ENCODE data around the gene PACS2. TPM values are rescaled to one million over a fixed set of nuclear protein-coding genes. Genes with fewer than 3 reads are reported as not detected.
A peak's percentile ranks its signal among the peaks of the same experiment; 100 is the strongest.

Gene PACS2
- total RNA-seq, 2 experiments from 2014 or later, result 25.1 to 29.6 TPM

GRCh38 chr14:105411017-105411941 lies 96.7 kb downstream of the PACS2 start:
- Mint-ChIP-seq H3K9me3 (no peaks in the 10 kb centered on the region), H3K27me3 (ENCODE audit: low read depth) (peaks cover 12% of the 10 kb centered on the region), H3K27ac (no peak overlapping the region), H3K36me3 (ENCODE audit: low read depth) (no peaks in the 10 kb centered on the region), H3K4me3 (peak overlapping the region; percentile 32), H3K4me1 (ENCODE audit: low read depth) (peaks cover 4% of the 10 kb centered on the region)
- intact Hi-C loops (cut with micrococcal nuclease), result no loop called here
- CTCF ChIA-PET, result interaction anchor here (1.0 to 1.1 kb wide), 3 partner anchors 13 to 69 kb away, joined by 3 read pairs; partner anchors contain the start of gene TEX22
- DNase-seq, result no peak

- Mint-ChIP-seq H3K9me3 (no peaks in the 10 kb centered on the region), H3K36me3 (ENCODE audit: low read depth) (peaks cover 2% of the 10 kb centered on the region), H3K27ac (no peak overlapping the region), H3K4me1 (ENCODE audit: low read depth) (peaks cover 4% of the 10 kb centered on the region), H3K4me3 (no peak overlapping the region), H3K27me3 (ENCODE audit: low read depth) (peaks cover 12% of the 10 kb centered on the region)
- intact Hi-C loops (cut with micrococcal nuclease), result no loop called here
- no peak for DNase-seq
- CTCF ChIA-PET, result interaction anchor here (1.1 kb wide), 1 partner anchor 41 kb away, joined by 3 read pairs; no protein-coding TSS in a partner anchor
Measured at GRCh38 chr14:105411985-105412770, 97.6 kb downstream of the PACS2 start.

DNA sequence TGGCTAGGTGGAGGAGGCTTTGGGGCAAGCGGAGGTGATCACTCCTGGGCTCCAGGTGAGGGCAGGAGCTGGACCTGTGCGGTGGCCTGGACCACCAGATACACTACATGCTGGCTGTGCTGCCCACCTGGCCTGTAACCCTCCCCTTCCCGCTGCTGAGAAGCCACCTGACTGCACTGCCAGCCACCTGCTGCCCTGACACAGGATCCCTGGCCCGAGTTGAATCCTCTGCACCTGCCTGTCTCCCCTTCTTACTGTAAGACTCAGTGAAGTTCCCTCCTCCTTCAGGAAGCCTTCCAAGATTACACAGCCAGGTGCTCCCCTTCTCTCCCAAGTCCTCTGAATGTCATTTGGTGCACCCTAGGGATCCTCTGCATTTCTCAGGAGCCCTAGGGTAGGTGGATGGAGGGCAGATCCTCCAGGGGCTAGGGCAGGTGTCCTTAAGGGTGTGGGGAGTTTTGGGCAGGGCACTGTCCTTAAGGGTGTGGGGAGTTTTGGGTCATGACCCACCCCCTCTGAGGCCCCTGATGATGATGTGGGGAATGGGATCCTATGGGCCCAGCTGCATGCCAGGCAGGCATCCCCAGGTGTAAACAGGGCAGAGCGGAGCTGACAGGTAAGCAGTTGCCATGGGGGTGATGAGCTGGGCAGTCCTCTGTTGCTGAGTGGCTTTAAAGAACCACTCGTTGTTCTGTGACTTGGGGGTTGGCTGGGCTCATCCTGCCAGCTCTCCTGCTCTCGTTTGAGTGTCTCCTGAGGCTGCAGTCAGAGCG lies 98.4 kb downstream of the PACS2 start:
- H3K9me3 Mint-ChIP-seq, result no peaks in the 10 kb centered on the region
- no peak for DNase-seq
- CTCF ChIA-PET, result interaction anchor here (1.6 kb wide), 1 partner anchor 9 kb away, joined by 7 read pairs; no protein-coding TSS in a partner anchor
- peaks cover 12% of the 10 kb centered on the region for H3K27me3 Mint-ChIP-seq (ENCODE audit: low read depth)
- H3K4me3 Mint-ChIP-seq, result no peak overlapping the region
- H3K36me3 Mint-ChIP-seq (ENCODE audit: low read depth), result peaks cover 2% of the 10 kb centered on the region
- no peak overlapping the region for H3K27ac Mint-ChIP-seq
- peaks cover 4% of the 10 kb centered on the region for H3K4me1 Mint-ChIP-seq (ENCODE audit: low read depth)
- intact Hi-C loops (cut with micrococcal nuclease), result no loop called here

DNA sequence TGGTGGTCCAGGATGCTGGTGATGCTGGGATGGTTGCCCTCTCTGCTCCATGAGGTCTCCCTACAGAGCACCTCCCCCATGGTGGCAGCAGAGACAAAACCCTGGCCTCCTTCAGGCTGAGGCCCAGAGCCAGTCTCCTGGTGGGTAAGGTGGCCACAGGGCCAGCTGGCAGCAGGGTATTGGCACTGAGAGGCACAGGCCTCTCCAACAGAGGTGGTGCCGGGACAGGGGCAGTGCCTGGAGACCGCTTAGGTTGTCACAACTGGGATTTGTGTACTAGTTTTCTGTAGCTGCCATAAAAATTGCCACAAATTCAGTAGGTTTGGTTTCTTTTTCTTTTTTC lies 99.0 kb downstream of the PACS2 start:
- no peak overlapping the region for H3K27ac Mint-ChIP-seq
- intact Hi-C loops (cut with micrococcal nuclease), result no loop called here
- H3K4me1 Mint-ChIP-seq (ENCODE audit: low read depth), result peaks cover 4% of the 10 kb centered on the region
- H3K9me3 Mint-ChIP-seq, result no peaks in the 10 kb centered on the region
- DNase-seq, result no peak
- CTCF ChIA-PET, result interaction anchor here (1.1 to 1.6 kb wide), 2 partner anchors 9 to 76 kb away, joined by 3 to 7 read pairs; no protein-coding TSS in a partner anchor
- peaks cover 2% of the 10 kb centered on the region for H3K36me3 Mint-ChIP-seq (ENCODE audit: low read depth)
- peaks cover 12% of the 10 kb centered on the region for H3K27me3 Mint-ChIP-seq (ENCODE audit: low read depth)
- no peak overlapping the region for H3K4me3 Mint-ChIP-seq

GRCh38 chr14:105414456-105415371 lies 100.2 kb downstream of the PACS2 start:
- H3K27ac Mint-ChIP-seq, result no peak overlapping the region
- H3K27me3 Mint-ChIP-seq (ENCODE audit: low read depth), result peaks cover 12% of the 10 kb centered on the region

DNA sequence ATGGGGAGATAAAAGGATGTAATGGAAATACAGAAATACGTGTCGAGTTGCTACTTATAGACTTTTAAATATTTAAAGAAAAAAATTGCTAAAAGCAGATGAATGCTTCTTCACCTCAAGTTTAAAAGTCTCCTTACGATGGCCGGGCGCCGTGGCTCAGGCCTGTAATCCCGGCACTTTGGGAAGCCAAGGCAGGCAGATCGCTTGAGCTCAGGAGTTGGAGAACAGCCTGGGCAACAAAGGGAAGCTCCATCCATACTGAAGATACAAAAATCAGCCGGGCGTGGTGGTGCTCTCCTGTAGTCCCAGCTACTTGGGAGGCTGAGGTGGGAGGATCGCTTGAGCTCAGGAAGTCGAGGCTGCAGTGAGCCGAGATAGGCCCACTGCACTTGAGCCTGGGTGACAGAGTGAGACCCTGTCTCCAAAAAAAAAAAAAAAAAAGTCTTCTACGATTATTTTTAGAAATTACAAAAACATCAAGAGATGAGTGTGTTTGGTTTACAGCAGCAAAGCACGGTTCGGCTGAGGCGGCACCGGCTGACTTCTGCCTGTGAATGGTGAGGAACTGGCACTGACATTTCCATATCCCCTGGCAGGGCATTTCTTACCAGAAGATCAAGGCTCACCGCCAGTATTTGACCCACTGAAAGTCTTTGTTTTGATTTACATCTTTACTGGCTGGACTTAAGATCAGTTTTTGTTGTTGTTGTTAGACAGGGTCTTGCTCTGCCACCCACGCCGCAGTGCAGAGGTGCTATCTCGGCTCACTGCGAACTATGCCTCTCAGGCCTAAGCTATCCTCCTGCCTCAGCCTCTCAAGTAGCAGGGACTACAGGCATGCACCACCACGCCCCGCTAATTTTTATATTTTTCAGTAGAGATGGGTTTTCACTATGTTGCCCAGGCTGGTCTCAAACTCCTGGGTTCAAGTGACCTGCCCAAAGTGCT lies 101.2 kb downstream of the PACS2 start:
- H3K36me3 Mint-ChIP-seq (ENCODE audit: low read depth), result peaks cover 3% of the 10 kb centered on the region
- peak overlapping the region; percentile 64 for H3K4me3 Mint-ChIP-seq
- intact Hi-C loops (cut with micrococcal nuclease), result loop anchor here (2.0 kb wide), 2 partner anchors 17 to 75 kb away; partner anchors contain the start of genes TEDC1 and TEX22
- peaks cover 10% of the 10 kb centered on the region for H3K4me1 Mint-ChIP-seq (ENCODE audit: low read depth)
- CTCF ChIA-PET, result interaction anchor here (0.7 to 1.4 kb wide), 4 partner anchors 19 to 74 kb away, joined by 3 to 5 read pairs (median 3); no protein-coding TSS in a partner anchor
- H3K9me3 Mint-ChIP-seq, result no peaks in the 10 kb centered on the region
- peaks cover 11% of the 10 kb centered on the region for H3K27me3 Mint-ChIP-seq (ENCODE audit: low read depth)
- no peak for DNase-seq
- no peak overlapping the region for H3K27ac Mint-ChIP-seq

More at GRCh38 chr14:105414456-105415371, 100.2 kb downstream of the PACS2 start:
- Mint-ChIP-seq H3K36me3 (ENCODE audit: low read depth) (peaks cover 2% of the 10 kb centered on the region), H3K9me3 (no peaks in the 10 kb centered on the region), H3K4me3 (peak overlapping the region; percentile 64), H3K4me1 (ENCODE audit: low read depth) (peaks cover 9% of the 10 kb centered on the region)
- peak; percentile 65 for DNase-seq
- intact Hi-C loops (cut with micrococcal nuclease), result loop anchor here (2.0 kb wide), 2 partner anchors 16 to 76 kb away; partner anchors contain the start of genes TEDC1 and TEX22
- CTCF ChIA-PET, result interaction anchor here (1.1 to 1.6 kb wide), 4 partner anchors 11 to 75 kb away, joined by 3 to 7 read pairs (median 4); no protein-coding TSS in a partner anchor

DNA sequence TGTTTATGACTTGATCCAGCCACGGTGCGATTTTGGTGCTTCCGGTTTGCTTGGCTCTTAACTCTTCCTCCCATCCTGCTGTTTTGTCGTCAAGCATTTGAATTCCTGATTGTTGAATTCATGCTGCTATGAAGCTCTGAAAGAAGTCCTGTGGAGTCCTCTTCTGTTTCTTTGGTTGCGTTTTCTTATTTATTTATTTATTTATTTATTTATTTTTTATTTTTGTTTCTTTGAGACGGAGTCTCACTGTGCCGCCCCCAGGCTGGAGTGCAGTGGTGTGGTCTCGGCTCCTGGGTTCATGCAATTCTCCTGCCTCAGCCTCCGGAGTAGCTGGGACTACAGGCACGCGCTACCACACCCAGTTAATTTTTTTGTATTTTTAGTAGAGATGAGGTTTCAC lies 102.1 kb downstream of the PACS2 start:
- intact Hi-C loops (cut with micrococcal nuclease), result no loop called here
- Mint-ChIP-seq H3K4me3 (no peak overlapping the region), H3K27me3 (ENCODE audit: low read depth) (peaks cover 6% of the 10 kb centered on the region), H3K4me1 (ENCODE audit: low read depth) (peaks cover 14% of the 10 kb centered on the region), H3K9me3 (no peaks in the 10 kb centered on the region), H3K36me3 (ENCODE audit: low read depth) (peaks cover 6% of the 10 kb centered on the region), H3K27ac (no peak overlapping the region)
- CTCF ChIA-PET, result interaction anchor here (0.7 to 1.3 kb wide), 2 partner anchors 19 to 64 kb away, joined by 3 to 6 read pairs; partner anchors contain the start of gene TEX22
- no peak for DNase-seq

DNA sequence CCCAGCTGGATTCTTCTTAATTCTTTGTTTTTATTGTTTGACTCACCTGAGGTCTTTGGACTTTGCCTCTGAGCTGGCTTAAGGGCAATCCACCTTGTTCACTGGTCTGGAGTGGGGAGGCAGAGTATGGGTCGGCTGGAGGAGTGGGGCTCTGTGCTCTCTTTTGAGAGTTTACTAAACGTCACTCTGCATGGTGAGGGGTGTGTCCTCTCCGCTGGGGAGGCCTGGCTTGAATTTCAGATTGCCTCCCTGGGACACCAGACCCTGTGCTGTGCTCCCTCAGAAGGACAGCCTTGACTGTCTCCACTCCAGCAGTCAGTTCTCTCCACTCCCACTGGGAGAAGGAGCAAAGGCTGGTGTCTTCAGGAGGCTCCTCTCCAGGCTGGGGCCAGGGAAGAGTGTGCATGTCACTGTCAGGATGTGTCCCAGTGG lies 103.2 kb downstream of the PACS2 start:
- H3K4me1 Mint-ChIP-seq (ENCODE audit: low read depth), result peaks cover 25% of the 10 kb centered on the region
- CTCF ChIA-PET, result interaction anchor here (0.6 to 1.3 kb wide), 4 partner anchors 20 to 588 kb away, joined by 3 to 6 read pairs (median 4); partner anchors contain the start of gene TEX22
- peaks cover 5% of the 10 kb centered on the region for H3K27me3 Mint-ChIP-seq (ENCODE audit: low read depth)
- H3K36me3 Mint-ChIP-seq (ENCODE audit: low read depth), result peaks cover 10% of the 10 kb centered on the region
- H3K4me3 Mint-ChIP-seq, result no peak overlapping the region
- DNase-seq, result no peak
- no peaks in the 10 kb centered on the region for H3K9me3 Mint-ChIP-seq
- H3K27ac Mint-ChIP-seq, result no peak overlapping the region
- intact Hi-C loops (cut with micrococcal nuclease), result no loop called here

DNA sequence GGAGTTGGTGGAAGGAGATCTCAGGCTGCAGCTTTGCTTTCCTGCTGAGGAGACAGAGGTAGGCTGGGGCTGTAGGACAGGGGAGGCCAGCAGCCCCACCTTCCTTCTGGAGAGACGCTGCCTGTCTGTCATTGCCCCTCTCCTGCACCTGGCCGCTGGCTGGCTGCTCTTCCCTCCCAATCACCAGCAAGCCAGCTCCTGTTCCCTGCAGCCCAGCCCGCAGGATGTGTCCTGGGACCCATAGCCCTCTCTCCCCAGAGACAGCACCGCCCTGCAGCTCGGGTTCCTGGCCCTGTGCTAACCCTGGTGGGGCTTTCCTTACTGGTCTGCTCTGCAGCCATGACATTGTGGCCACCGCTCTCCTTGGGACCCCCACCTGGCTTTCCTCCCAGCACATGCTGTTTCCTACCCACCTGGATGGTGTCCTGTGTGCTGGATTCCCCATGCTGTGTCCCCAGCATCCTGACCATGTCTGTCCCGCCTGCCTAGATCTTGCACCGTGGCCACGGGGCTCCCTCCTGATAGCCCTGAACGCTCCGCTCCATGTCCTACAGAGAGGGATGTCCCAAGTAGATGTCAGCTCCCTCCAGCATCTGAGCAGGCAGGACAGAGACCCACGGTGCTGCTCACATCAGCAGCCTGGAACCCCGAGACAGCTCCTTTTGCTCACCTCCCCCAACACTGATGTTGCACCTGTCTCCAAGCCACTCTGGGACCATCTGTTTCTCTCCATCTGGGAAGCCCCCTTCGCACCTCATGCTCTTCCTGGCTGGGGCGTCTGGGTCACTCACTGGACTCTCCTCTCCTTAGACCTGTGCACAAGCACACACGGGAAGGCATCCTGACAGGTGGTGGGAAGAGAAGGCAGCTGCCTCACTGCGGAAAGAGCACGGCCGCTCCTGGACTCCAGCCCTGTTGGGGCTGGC lies 104.0 kb downstream of the PACS2 start:
- H3K4me1 Mint-ChIP-seq (ENCODE audit: low read depth), result peaks cover 28% of the 10 kb centered on the region
- DNase-seq, result no peak
- H3K4me3 Mint-ChIP-seq, result peak overlapping the region; percentile 67
- peaks cover 3% of the 10 kb centered on the region for H3K27me3 Mint-ChIP-seq (ENCODE audit: low read depth)
- peak overlapping the region; percentile 30 for H3K27ac Mint-ChIP-seq
- CTCF ChIA-PET, result interaction anchor here (0.9 to 1.0 kb wide), 2 partner anchors 47 to 110 kb away, joined by 3 to 4 read pairs; no protein-coding TSS in a partner anchor
- no peaks in the 10 kb centered on the region for H3K9me3 Mint-ChIP-seq
- intact Hi-C loops (cut with micrococcal nuclease), result no loop called here
- peaks cover 11% of the 10 kb centered on the region for H3K36me3 Mint-ChIP-seq (ENCODE audit: low read depth)

Measured in activated naive CD4-positive, alpha-beta T cell treated with anti-CD3 and anti-CD28 coated beads for 36 hours (primary cell).